ENCODE measurements around the gene SCIMP. TPM values are rescaled to one million over a fixed set of nuclear protein-coding genes. Genes with fewer than 3 reads are reported as not detected.

SCIMP gene
- polyA plus RNA-seq, 1 donor from 2014 or later, result not detected

- Histone ChIP-seq H3K9me3 (ENCODE audit: low read length) (no peaks in the 10 kb centered on the region), H3K9me2 (ENCODE audit: insufficient read depth, low read length) (no peaks in the 10 kb centered on the region), H3K4me2 (ENCODE audit: low read length) (no peak overlapping the region), H3K27ac (ENCODE audit: low read length) (no peak overlapping the region), H3K27me3 (ENCODE audit: insufficient read depth, low read depth, low read length) (no peaks in the 10 kb centered on the region), H2AFZ (ENCODE audit: low read depth, low read length) (no peak overlapping the region), H3K4me3 (ENCODE audit: low read length) (no peak overlapping the region), H3K79me2 (replicated peaks; ENCODE audit: insufficient read depth, low read length) (no peaks in the 10 kb centered on the region), H4K20me1 (ENCODE audit: insufficient read depth) (no peaks in the 10 kb centered on the region), H3K36me3 (ENCODE audit: insufficient read depth, low read length) (no peaks in the 10 kb centered on the region), H3K9ac (ENCODE audit: low read length) (no peak overlapping the region), H3F3A (ENCODE audit: insufficient read depth, low read length, poor library complexity, severe bottlenecking) (no peaks in the 10 kb centered on the region)
- no peak for TF ChIP-seq POLR2AphosphoS5 (IDR thresholded peaks at IDR 0.05)
- no peak for TF ChIP-seq TAF1 (IDR thresholded peaks at IDR 0.05; ENCODE audit: low read depth)
- no peak for TF ChIP-seq EZH2 (IDR thresholded peaks at IDR 0.05; ENCODE audit: borderline replicate concordance, insufficient read depth, low read length, poor library complexity, severe bottlenecking)
- TF ChIP-seq, protein P1, sequence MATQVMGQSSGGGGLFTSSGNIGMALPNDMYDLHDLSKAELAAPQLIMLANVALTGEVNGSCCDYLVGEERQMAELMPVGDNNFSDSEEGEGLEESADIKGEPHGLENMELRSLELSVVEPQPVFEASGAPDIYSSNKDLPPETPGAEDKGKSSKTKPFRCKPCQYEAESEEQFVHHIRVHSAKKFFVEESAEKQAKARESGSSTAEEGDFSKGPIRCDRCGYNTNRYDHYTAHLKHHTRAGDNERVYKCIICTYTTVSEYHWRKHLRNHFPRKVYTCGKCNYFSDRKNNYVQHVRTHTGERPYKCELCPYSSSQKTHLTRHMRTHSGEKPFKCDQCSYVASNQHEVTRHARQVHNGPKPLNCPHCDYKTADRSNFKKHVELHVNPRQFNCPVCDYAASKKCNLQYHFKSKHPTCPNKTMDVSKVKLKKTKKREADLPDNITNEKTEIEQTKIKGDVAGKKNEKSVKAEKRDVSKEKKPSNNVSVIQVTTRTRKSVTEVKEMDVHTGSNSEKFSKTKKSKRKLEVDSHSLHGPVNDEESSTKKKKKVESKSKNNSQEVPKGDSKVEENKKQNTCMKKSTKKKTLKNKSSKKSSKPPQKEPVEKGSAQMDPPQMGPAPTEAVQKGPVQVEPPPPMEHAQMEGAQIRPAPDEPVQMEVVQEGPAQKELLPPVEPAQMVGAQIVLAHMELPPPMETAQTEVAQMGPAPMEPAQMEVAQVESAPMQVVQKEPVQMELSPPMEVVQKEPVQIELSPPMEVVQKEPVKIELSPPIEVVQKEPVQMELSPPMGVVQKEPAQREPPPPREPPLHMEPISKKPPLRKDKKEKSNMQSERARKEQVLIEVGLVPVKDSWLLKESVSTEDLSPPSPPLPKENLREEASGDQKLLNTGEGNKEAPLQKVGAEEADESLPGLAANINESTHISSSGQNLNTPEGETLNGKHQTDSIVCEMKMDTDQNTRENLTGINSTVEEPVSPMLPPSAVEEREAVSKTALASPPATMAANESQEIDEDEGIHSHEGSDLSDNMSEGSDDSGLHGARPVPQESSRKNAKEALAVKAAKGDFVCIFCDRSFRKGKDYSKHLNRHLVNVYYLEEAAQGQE (IDR thresholded peaks at IDR 0.05; ENCODE audit: borderline replicate concordance), result no peak
- no peak for TF ChIP-seq EP300 (conservative IDR thresholded peaks at IDR 0.05; ENCODE audit: poor library complexity, severe bottlenecking)
- no peak for TF ChIP-seq RAD21 (conservative IDR thresholded peaks at IDR 0.05)
- TF ChIP-seq, protein P2, sequence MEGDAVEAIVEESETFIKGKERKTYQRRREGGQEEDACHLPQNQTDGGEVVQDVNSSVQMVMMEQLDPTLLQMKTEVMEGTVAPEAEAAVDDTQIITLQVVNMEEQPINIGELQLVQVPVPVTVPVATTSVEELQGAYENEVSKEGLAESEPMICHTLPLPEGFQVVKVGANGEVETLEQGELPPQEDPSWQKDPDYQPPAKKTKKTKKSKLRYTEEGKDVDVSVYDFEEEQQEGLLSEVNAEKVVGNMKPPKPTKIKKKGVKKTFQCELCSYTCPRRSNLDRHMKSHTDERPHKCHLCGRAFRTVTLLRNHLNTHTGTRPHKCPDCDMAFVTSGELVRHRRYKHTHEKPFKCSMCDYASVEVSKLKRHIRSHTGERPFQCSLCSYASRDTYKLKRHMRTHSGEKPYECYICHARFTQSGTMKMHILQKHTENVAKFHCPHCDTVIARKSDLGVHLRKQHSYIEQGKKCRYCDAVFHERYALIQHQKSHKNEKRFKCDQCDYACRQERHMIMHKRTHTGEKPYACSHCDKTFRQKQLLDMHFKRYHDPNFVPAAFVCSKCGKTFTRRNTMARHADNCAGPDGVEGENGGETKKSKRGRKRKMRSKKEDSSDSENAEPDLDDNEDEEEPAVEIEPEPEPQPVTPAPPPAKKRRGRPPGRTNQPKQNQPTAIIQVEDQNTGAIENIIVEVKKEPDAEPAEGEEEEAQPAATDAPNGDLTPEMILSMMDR (IDR thresholded peaks at IDR 0.05; ENCODE audit: poor library complexity, severe bottlenecking), result no peak
- no peak for TF ChIP-seq MXI1 (conservative IDR thresholded peaks at IDR 0.05; ENCODE audit: poor library complexity, severe bottlenecking)
- TF ChIP-seq SMC3 (conservative IDR thresholded peaks at IDR 0.05; ENCODE audit: poor library complexity), result no peak
Measured at GRCh38 chr17:5203908-5204294, 30.8 kb downstream of the SCIMP start.

- Histone ChIP-seq H3K4me3 (ENCODE audit: low read length) (no peak overlapping the region), H2AFZ (ENCODE audit: low read depth, low read length) (no peak overlapping the region), H3K9me3 (ENCODE audit: low read length) (no peaks in the 10 kb centered on the region), H4K20me1 (ENCODE audit: insufficient read depth) (no peaks in the 10 kb centered on the region), H3F3A (ENCODE audit: insufficient read depth, low read length, poor library complexity, severe bottlenecking) (no peaks in the 10 kb centered on the region), H3K36me3 (ENCODE audit: insufficient read depth, low read length) (no peaks in the 10 kb centered on the region), H3K4me2 (ENCODE audit: low read length) (no peak overlapping the region), H3K27me3 (ENCODE audit: insufficient read depth, low read depth, low read length) (no peaks in the 10 kb centered on the region), H3K79me2 (replicated peaks; ENCODE audit: insufficient read depth, low read length) (no peaks in the 10 kb centered on the region), H3K9me2 (ENCODE audit: insufficient read depth, low read length) (no peaks in the 10 kb centered on the region), H3K27ac (ENCODE audit: low read length) (no peak overlapping the region), H3K9ac (ENCODE audit: low read length) (no peak overlapping the region)
- no peak for TF ChIP-seq EZH2 (IDR thresholded peaks at IDR 0.05; ENCODE audit: borderline replicate concordance, insufficient read depth, low read length, poor library complexity, severe bottlenecking)
- TF ChIP-seq, protein P1 (IDR thresholded peaks at IDR 0.05; ENCODE audit: borderline replicate concordance), result no peak
- TF ChIP-seq, protein P2 (IDR thresholded peaks at IDR 0.05; ENCODE audit: poor library complexity, severe bottlenecking), result no peak
- TF ChIP-seq EP300 (conservative IDR thresholded peaks at IDR 0.05; ENCODE audit: poor library complexity, severe bottlenecking), result no peak
- no peak for TF ChIP-seq MXI1 (conservative IDR thresholded peaks at IDR 0.05; ENCODE audit: poor library complexity, severe bottlenecking)
- no peak for TF ChIP-seq TAF1 (IDR thresholded peaks at IDR 0.05; ENCODE audit: low read depth)
- no peak for TF ChIP-seq RAD21 (conservative IDR thresholded peaks at IDR 0.05)
- no peak for TF ChIP-seq POLR2AphosphoS5 (IDR thresholded peaks at IDR 0.05)
- TF ChIP-seq SMC3 (conservative IDR thresholded peaks at IDR 0.05; ENCODE audit: poor library complexity), result no peak
Measured at GRCh38 chr17:5203178-5203907, 31.3 kb downstream of the SCIMP start.

Measured in neural cell (in vitro differentiated cells).